Measurements from ENCODE around the gene ATP6V1B1.

DNA sequence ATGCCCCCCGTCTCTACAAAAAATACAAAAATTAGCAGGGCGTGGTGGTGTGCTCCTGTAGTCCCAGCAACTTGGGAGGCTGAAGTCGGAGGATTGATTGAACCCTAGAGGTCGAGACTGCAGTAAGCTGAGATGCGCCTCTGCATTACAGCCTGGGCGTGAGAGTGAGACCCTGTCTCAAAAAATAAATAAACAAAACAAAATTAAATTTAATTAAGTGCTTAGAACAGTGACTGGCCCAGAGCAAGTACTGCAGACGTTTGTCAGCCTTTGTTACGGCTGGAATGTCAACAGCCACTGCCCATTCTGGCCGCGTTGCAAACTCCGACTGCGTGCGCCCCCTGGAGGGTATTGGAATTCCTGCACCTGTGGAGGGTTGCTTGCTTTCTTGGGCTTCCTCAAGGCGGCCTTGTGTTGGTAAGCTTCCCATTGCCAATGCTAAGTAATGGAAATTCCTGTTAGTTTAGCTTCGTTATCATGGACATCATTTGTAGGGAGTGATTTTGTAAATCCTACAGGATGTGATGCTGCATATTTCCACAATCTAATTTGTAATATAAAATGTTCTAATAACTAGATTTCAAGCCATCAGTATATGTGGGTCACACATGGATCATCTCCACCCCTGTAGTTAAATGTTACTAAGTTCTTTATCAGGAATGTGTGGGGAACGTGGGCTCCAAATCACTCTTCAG, 15.9 kb upstream of the ATP6V1B1 start:
- no peak for TF ChIP-seq YY1 (IDR thresholded peaks at IDR 0.05; ENCODE audit: insufficient read depth, insufficient read length)
- TF ChIP-seq ZNF274 (IDR thresholded peaks at IDR 0.05; ENCODE audit: low read depth, low read length), result no peak
- TF ChIP-seq SUZ12 (IDR thresholded peaks at IDR 0.05; ENCODE audit: extremely low read depth, insufficient read depth, insufficient read length), result no peak
